Measurements from ENCODE around the gene SAMSN1. TPM values are rescaled to one million over a fixed set of nuclear protein-coding genes. Genes with fewer than 3 reads are reported as not detected.

Gene SAMSN1
- total RNA-seq, 2 experiments from 2014 or later, result 66.7 to 71.4 TPM

- no peaks in the 10 kb centered on the region for H3K36me3 Mint-ChIP-seq (ENCODE audit: low read depth)
- H3K4me3 Mint-ChIP-seq, result no peak overlapping the region
- ChIA-PET CTCF (interaction anchor here (0.8 kb wide), 1 partner anchor 8 kb away, joined by 4 read pairs; no protein-coding TSS in a partner anchor), POLR2A (no interaction called here)
- ATAC-seq (peak; percentile 51), DNase-seq (no peak)
- no peaks in the 10 kb centered on the region for H3K27me3 Mint-ChIP-seq
- no peak for TF ChIP-seq CTCF (IDR thresholded peaks at IDR 0.05)
- H3K4me1 Mint-ChIP-seq (ENCODE audit: low read depth), result peaks cover 15% of the 10 kb centered on the region
- intact Hi-C loops (cut with micrococcal nuclease), result no loop called here
- H3K27ac Mint-ChIP-seq, result peak overlapping the region; percentile 47
- H3K9me3 Mint-ChIP-seq, result no peaks in the 10 kb centered on the region
These were observed 27.1 kb upstream of the SAMSN1 start for GRCh38 chr21:14573244-14573643.

DNA sequence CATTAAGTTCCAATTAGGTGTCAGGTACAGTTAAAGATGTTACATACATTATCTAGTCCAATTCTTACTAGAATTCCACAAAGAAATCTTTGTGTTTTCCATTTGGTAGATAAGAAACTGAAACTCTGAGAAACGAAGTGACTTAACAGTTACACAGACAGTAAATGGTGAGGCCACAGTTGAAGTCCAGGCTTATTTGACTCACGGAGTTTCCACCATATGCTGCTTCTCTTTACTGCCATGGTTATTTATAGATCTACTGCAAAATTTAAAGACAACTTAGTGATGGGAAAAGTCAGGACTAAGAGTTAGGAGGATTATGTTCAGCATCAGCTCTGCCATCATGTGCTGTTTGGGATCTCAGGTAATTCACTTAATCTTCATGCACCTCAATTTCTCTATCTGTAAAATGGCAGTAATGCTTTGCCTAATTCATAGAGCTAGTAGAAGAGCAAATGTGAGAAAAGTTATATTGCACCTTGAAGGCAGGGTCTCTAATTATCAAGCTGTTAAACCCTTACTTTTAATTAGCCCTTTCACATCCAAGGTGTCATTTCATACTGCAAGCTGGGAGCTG, 26.2 kb upstream of the SAMSN1 start:
- Mint-ChIP-seq H3K4me3 (no peak overlapping the region), H3K36me3 (ENCODE audit: low read depth) (no peaks in the 10 kb centered on the region), H3K27ac (no peak overlapping the region), H3K27me3 (no peaks in the 10 kb centered on the region), H3K4me1 (ENCODE audit: low read depth) (peaks cover 19% of the 10 kb centered on the region), H3K9me3 (no peaks in the 10 kb centered on the region)
- ATAC-seq, result peak; percentile 61
- POLR2A ChIA-PET, result interaction anchor here (1.3 kb wide), 1 partner anchor 20 kb away, joined by 4 read pairs; no protein-coding TSS in a partner anchor
- intact Hi-C loops (cut with micrococcal nuclease), result no loop called here
- DNase-seq, result peak; percentile 17
- CTCF ChIA-PET, result interaction anchor here (0.6 to 0.8 kb wide), 2 partner anchors 9 to 166 kb away, joined by 3 to 4 read pairs; no protein-coding TSS in a partner anchor
- TF ChIP-seq CTCF (IDR thresholded peaks at IDR 0.05), result no peak

DNA sequence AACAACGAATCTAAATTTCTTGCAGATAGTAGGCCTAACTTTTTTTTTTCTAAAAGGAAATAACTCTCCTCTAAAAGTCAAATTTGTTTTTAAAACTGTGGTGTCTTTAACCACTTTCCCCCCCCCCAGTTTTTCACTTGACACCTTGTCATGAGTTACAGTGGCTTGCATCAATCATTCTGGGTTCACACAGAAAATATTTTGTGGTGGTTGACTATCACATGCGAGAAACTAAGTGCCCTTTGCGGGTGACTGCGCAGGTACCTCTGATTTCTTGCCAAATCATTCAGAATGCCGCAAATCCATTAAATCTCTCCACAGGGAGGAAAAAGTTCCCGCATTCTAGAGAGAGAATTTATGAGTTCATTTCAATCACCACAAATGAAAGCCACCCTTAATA, 23.8 kb upstream of the SAMSN1 start:
- ChIA-PET POLR2A (interaction anchor here (0.5 to 1.0 kb wide), 4 partner anchors 22 to 88 kb away, joined by 3 read pairs; no protein-coding TSS in a partner anchor), CTCF (interaction anchor here (1.0 to 1.8 kb wide), 2 partner anchors 167 to 168 kb away, joined by 3 to 4 read pairs; no protein-coding TSS in a partner anchor)
- Mint-ChIP-seq H3K4me3 (no peak overlapping the region), H3K27ac (no peak overlapping the region), H3K9me3 (no peaks in the 10 kb centered on the region), H3K4me1 (ENCODE audit: low read depth) (peaks cover 21% of the 10 kb centered on the region), H3K36me3 (ENCODE audit: low read depth) (no peaks in the 10 kb centered on the region), H3K27me3 (no peaks in the 10 kb centered on the region)
- peak; percentile 26 for DNase-seq
- intact Hi-C loops (cut with micrococcal nuclease), result no loop called here
- TF ChIP-seq CTCF (IDR thresholded peaks at IDR 0.05), result no peak
- peak; percentile 43 for ATAC-seq

DNA sequence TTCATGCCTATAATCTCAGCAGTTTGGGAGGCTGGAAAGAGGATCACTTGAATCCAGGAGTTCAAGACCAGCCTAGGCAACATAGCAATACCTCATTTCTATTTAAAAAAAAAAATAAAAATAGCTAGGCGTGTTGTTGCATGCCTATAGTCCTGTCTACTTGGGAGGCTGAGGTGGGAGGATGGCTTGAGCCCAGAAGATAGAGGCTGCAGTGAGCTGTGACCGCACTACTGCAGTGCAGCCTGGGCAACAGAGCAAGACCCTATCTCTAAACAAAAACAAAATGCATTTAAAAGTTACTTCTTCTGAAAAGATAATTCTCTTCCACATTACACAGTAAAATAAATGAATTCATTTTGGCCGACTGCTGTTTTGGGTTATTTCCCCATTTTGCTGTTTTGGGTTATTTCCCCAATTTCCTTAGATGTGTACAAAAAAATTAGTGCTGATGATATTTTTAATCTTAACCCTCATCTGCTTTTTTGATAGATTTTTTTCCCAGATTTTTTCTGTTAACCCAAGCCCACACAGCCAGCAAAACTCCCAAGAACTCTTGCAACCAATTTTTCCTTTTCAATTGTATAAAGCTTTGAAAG, 23.0 kb upstream of the SAMSN1 start:
- Mint-ChIP-seq H3K27ac (no peak overlapping the region), H3K4me3 (no peak overlapping the region), H3K9me3 (no peaks in the 10 kb centered on the region), H3K36me3 (ENCODE audit: low read depth) (no peaks in the 10 kb centered on the region), H3K4me1 (ENCODE audit: low read depth) (peaks cover 21% of the 10 kb centered on the region), H3K27me3 (no peaks in the 10 kb centered on the region)
- intact Hi-C loops (cut with micrococcal nuclease), result no loop called here
- no peak for ATAC-seq
- CTCF ChIA-PET, result no interaction called here
- TF ChIP-seq CTCF (IDR thresholded peaks at IDR 0.05), result no peak
- POLR2A ChIA-PET, result interaction anchor here (0.7 to 1.0 kb wide), 2 partner anchors 23 to 40 kb away, joined by 3 read pairs; no protein-coding TSS in a partner anchor
- DNase-seq, result no peak

Measured in activated CD8-positive, alpha-beta T cell treated with anti-CD3 and anti-CD28 coated beads for 36 hours (primary cell).